Liver (tissue), 3 donors: ENCODE results near the gene YTHDC1.

Experiments used
- FOXA1 ChIP-seq: IDR thresholded peaks from 2 replicates; pipeline ENCODE4 v1.6.1; 2016; ENCODE audit warnings: antibody characterized with exemption
- GABPA ChIP-seq, 2 donors: IDR thresholded peaks in 1 of 2; conservative IDR thresholded peaks in 1 of 2; 2 replicates each; pipeline ENCODE4 v1.6.1; 2016; ENCODE audit warnings: antibody characterized with exemption in 2 of 2, mild to moderate bottlenecking in 1 of 2, moderate library complexity in 1 of 2
- HNF4A ChIP-seq, 2 donors: conservative IDR thresholded peaks; 2 replicates each; pipeline ENCODE4 v1.6.1; 2016; ENCODE audit warnings: antibody characterized with exemption in 2 of 2, mild to moderate bottlenecking in 2 of 2
- MAX ChIP-seq: IDR thresholded peaks from 2 replicates; pipeline ENCODE4 v1.6.1; 2016; ENCODE audit warnings: antibody characterized with exemption
- NR2F2 ChIP-seq: IDR thresholded peaks from 2 replicates; pipeline ENCODE4 v1.6.1; 2016; ENCODE audit warnings: antibody characterized with exemption
- RAD21 ChIP-seq, 2 donors: IDR thresholded peaks; 2 replicates each; pipeline ENCODE4 v1.6.1; 2016; ENCODE audit warnings: antibody characterized with exemption in 2 of 2, mild to moderate bottlenecking in 2 of 2
- TAF1 ChIP-seq: conservative IDR thresholded peaks from 2 replicates; pipeline ENCODE4 v1.6.1; 2016; ENCODE audit warnings: antibody characterized with exemption, mild to moderate bottlenecking
- TF ChIP-seq, protein P1 (sequence below): fragments of 150-350 bp; IDR thresholded peaks from 2 replicates; pipeline ENCODE4 v1.5.1; 2017; ENCODE audit warnings: improper control_type of control experiment, low read depth, low read length; ENCODE audit not compliant: missing input control
- TF ChIP-seq, protein P2 (sequence below): IDR thresholded peaks from 2 replicates; pipeline ENCODE4 v1.6.1; 2016; ENCODE audit warnings: antibody characterized with exemption
- donor health status: healthy.
- donor health status: healthy.

- TF ChIP-seq FOXA1 (no peak), TAF1 (no peak), GABPA (IDR thresholded peaks at IDR 0.05 in 1 of 2, conservative IDR thresholded peaks at IDR 0.05 in 1 of 2) (no peak), MAX (no peak), RAD21 (IDR thresholded peaks at IDR 0.05) (no peak), HNF4A (conservative IDR thresholded peaks at IDR 0.05) (no peak), NR2F2 (no peak)
- TF ChIP-seq, protein P1, sequence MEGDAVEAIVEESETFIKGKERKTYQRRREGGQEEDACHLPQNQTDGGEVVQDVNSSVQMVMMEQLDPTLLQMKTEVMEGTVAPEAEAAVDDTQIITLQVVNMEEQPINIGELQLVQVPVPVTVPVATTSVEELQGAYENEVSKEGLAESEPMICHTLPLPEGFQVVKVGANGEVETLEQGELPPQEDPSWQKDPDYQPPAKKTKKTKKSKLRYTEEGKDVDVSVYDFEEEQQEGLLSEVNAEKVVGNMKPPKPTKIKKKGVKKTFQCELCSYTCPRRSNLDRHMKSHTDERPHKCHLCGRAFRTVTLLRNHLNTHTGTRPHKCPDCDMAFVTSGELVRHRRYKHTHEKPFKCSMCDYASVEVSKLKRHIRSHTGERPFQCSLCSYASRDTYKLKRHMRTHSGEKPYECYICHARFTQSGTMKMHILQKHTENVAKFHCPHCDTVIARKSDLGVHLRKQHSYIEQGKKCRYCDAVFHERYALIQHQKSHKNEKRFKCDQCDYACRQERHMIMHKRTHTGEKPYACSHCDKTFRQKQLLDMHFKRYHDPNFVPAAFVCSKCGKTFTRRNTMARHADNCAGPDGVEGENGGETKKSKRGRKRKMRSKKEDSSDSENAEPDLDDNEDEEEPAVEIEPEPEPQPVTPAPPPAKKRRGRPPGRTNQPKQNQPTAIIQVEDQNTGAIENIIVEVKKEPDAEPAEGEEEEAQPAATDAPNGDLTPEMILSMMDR, result no peak
- TF ChIP-seq, protein P2, sequence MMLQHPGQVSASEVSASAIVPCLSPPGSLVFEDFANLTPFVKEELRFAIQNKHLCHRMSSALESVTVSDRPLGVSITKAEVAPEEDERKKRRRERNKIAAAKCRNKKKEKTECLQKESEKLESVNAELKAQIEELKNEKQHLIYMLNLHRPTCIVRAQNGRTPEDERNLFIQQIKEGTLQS, result no peak
Observed at GRCh38 chr4:68368691-68369131, 18.8 kb upstream of the YTHDC1 start.
